GM12892 (cell line): ENCODE measurements around the gene UBR3.
"Not testable (repeated sequence)": the region's sequence is repeated elsewhere in the genome, so short reads cannot be mapped to it uniquely, and the experiment has no call there.

ENCODE experiments used
- DNase-seq: peaks from one replicate; pipeline ENCODE4 v3.0.0; 2011; ENCODE audit not compliant: insufficient read length
- FAIRE-seq: peaks from 2 replicates; lab custom pipeline; 2011; peaks lifted over from hg19 to GRCh38; lab: Jason Lieb, UNC
- POLR2A ChIP-seq: IDR thresholded peaks from 2 replicates; pipeline ENCODE4 v1.6.1; 2011; ENCODE audit warnings: low read depth, low read length, control low read depth
- POLR2AphosphoS5 ChIP-seq: IDR thresholded peaks from 2 replicates; pipeline ENCODE4 v1.6.1; 2011; ENCODE audit warnings: low read depth, low read length, control low read depth
- TAF1 ChIP-seq: IDR thresholded peaks from 2 replicates; pipeline ENCODE4 v1.6.1; 2011; ENCODE audit warnings: low read depth, mild to moderate bottlenecking, control low read depth, low read length, borderline replicate concordance

The UBR3 gene

GRCh38 chr2:170106102-170106840 lies 279.0 kb downstream of the UBR3 start:
- TF ChIP-seq POLR2A: no peak
- no peak for TF ChIP-seq TAF1
- no peak for TF ChIP-seq POLR2AphosphoS5
- FAIRE-seq: no peak
- no peak for DNase-seq

- FAIRE-seq (no peak), DNase-seq (no peak)
- TF ChIP-seq POLR2A (no peak), POLR2AphosphoS5 (no peak), TAF1 (no peak)
Measured at GRCh38 chr2:170113168-170113894, 286.1 kb downstream of the UBR3 start.

DNA sequence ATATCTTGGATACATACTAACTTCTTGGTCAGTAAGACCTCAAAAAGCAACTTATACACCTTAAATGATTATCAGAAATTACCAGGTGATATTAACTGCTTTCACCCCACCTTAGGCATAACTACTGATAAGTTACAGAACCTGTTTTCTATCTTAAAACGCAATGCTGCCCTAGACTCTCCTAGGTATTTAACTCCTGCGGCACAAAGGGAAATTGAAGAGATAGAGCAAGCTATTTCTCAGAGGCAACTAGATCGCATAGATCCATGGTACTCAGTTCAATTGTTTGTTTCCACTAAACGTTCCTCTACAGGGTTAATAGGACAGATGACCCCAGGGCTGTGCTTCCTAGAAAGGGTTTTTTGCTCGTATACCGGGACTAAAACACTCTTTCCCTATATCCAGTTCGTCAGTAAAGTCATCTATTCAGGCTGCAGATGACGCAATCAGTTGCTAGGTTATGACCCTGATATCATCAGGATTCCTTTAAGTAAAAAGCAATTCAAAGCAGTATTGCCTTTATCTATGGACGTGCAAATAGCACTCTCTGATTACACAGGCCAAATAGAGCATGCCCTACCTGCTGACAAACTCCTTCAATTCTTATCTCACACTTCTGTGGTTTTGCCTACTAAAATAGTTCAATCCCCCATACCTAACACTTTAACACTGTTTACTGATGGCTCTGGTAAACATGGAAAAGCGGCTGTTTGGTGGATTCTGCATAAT lies 288.4 kb downstream of the UBR3 start:
- TF ChIP-seq POLR2A: no peak
- DNase-seq (no peak), FAIRE-seq (no peak)

GRCh38 chr2:170118641-170119040 lies 291.4 kb downstream of the UBR3 start:
- no peak for FAIRE-seq
- no peak for DNase-seq
- no peak for TF ChIP-seq POLR2AphosphoS5
- no peak for TF ChIP-seq TAF1
- TF ChIP-seq POLR2A: no peak

- FAIRE-seq, DNase-seq: not testable (repeated sequence)
Measured at GRCh38 chr2:170119326-170119725, 292.1 kb downstream of the UBR3 start.

DNA sequence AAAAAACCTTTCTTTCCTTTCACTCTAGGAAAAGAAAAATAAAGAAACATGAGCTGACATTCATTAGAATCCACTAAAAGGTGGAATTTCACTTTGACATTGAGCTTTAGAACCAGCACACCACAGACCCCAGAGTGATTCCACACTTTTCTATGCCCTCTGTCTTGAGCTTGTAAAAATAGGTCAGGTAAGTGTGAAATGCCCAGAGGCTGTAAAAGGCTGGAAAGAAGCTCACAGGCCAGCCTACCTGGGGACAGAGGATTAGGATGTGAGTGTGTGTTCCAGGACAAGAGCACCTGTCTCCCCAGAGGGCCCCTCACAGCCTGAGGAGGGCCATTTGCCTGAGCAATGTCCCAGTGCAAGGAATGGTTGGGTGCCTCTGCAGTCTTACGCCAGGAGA lies 294.4 kb downstream of the UBR3 start:
- no peak for FAIRE-seq
- TF ChIP-seq TAF1 (no peak), POLR2A (no peak), POLR2AphosphoS5 (no peak)
- DNase-seq: no peak

DNA sequence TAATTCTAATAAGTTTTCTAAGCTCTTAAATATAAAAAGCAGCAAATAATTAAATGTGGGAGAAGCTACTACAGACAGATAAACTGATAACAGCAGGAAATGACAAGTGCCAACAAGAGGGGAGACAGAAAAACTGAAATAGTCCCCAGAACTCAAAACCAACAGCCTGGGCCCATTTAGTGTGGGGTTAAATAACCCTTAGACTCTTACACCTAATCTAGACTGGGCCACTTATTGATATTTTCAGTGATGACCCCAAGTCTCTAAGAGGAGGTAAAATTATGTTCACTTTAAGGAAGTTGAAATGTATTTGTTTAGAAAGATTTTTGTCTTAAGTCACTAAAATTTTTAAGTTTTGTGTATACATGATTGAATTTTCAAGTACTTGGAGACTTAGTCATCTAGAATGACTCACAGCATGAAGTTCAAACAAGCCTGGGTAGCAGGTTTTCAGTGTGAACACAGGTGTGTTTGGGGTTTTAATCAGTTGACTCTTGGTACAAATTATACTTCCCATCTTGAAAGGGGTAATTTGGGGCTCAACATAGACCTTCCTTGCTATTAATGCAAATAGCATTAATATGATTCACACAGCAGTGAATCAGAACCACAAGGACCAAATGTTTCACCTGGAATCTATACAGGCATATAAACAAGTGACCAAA lies 295.8 kb downstream of the UBR3 start:
- DNase-seq (no peak), FAIRE-seq (no peak)
- no peak for TF ChIP-seq POLR2AphosphoS5
- no peak for TF ChIP-seq TAF1
- no peak for TF ChIP-seq POLR2A

GRCh38 chr2:170123593-170123992 lies 296.3 kb downstream of the UBR3 start:
- no peak for TF ChIP-seq POLR2A
- TF ChIP-seq TAF1: no peak
- no peak for TF ChIP-seq POLR2AphosphoS5
- DNase-seq (no peak), FAIRE-seq (no peak)

GRCh38 chr2:170126138-170126728 lies 299.0 kb downstream of the UBR3 start:
- FAIRE-seq, DNase-seq: not testable (repeated sequence)
